ENCODE results near the gene GAL3ST2.
"Not testable (repeated sequence)": the region's sequence is repeated elsewhere in the genome, so short reads cannot be mapped to it uniquely, and the experiment has no call there.

GAL3ST2 gene

GRCh38 chr2:241748468-241749256, 28.0 kb upstream of the GAL3ST2 start:
- DNase-seq (no peak), ATAC-seq (no peak)

DNA sequence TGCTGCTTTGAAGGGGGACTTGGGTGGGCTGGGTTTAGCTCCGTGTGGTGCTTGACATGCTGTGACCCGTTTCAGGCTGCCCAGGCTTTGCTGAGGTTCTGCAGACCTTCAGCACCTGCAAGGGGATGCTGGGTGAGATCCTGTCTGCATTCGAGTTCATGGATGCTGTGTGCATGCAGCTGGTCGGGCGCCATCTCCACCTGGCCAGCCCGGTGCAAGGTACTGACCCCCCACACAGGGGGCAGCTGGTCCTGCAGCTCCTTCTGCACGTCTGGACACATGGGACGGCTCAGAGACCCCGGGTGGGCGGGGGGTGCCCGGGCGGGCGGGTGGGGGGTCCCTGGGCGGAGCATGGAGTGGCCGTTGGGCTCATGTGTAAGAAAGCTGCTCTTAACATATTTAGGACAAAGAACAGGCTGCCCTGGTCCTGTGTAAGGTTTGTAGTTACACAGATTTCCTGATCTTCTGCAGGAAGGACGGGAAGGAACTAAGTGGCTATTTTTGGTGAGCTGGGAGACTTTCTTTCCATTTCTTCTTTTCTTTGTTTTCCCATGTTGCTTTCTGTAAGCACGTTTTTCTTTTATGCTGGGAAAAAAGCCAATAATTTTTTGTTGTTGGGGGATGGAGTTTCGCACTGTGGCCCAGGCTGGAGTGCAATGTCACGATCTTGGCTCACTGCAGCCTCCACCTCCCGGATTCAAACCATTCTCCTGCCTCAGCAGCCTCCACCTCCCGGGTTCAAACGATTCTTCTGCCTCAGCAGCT, 26.4 kb upstream of the GAL3ST2 start:
- DNase-seq (no peak), ATAC-seq (no peak)

GRCh38 chr2:241751152-241751551, 25.5 kb upstream of the GAL3ST2 start:
- ATAC-seq (no peak), DNase-seq (no peak)

DNA sequence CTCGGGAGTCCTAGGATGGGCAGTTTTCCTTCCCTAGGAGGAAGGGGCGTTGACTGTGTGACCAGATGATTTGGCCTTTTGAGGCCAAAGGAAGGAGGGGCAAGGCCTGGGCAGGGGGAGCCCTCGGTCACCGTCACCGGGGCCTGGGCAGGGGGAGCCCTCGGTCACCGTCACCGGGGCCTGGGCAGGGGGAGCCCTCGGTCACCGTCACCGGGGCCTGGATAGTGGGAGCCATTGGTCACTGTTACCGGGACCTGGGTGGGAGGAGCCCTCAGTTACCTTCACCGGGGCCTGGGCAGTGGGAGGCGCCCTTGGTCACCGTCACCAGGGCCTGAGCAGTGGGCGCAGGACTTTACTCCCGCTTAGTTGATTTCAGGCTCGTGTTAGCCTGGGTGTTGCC, 24.8 kb upstream of the GAL3ST2 start:
- no peak for DNase-seq
- no peak for ATAC-seq

DNA sequence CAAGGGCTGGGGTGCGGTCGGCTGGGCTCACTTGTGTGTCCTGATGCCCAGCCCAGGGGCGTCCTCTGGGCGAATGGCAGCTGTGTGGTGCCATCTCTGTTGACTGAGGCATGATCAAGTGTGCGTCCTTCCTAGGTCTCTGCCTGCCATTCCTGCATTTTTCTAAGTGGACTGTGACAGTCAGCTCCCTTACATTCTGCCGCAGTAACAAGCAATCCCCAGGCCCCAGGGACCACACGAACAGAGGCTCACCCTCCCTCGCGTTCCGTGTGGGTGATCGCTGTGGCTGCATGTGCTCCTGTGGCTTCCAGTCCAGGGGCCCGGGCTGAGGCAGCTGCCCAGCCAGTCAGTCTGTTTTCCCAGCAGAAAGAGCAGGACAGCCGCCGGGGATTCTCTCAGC, 24.4 kb upstream of the GAL3ST2 start:
- DNase-seq: no peak
- no peak for ATAC-seq

- ATAC-seq: no peak
- DNase-seq: no peak
Observed at GRCh38 chr2:241752689-241753276, 23.8 kb upstream of the GAL3ST2 start.

DNA sequence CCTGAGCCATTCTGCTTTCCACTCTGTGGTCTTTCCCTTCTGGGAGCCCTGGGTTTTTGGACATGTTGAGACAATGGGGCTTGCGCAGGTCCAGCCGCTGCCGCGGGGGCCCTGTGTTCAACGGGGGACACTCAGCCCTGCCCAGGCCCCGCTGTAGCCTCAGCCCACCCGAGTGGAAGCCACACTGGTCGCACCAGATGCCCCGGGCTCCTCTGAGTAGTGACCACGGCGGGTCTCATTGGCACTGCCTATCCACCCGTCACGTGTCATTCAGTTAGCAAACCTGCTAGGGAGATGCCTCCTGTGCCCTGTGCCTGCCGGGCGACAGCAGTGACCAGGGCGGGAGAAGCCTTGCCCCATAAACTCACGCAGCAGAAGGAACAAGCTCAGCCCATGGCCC, 23.1 kb upstream of the GAL3ST2 start:
- ATAC-seq: no peak
- no peak for DNase-seq

- no peak for DNase-seq
- no peak for ATAC-seq
Observed at GRCh38 chr2:241754042-241754441, 22.6 kb upstream of the GAL3ST2 start.

- DNase-seq: no peak
- no peak for ATAC-seq
Observed at GRCh38 chr2:241755166-241755565, 21.5 kb upstream of the GAL3ST2 start.

DNA sequence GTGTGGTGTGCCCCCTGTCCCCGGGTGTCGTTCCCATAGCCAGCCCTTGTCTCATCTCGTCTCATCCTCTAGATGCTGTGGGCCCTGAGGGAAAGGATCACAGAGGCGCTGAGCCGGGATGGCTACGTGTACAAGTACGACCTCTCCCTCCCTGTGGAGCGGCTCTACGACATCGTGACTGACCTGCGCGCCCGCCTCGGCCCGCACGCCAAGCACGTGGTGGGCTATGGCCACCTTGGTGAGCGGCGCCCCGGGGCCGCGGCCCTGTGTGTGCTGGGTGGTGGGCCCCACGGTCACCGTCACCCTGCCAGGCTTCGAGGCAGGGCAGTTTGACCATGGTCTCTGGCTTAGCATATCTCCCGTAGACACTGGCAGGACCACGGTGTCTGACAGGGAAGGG, 20.8 kb upstream of the GAL3ST2 start:
- ATAC-seq (no peak), DNase-seq (no peak)

DNA sequence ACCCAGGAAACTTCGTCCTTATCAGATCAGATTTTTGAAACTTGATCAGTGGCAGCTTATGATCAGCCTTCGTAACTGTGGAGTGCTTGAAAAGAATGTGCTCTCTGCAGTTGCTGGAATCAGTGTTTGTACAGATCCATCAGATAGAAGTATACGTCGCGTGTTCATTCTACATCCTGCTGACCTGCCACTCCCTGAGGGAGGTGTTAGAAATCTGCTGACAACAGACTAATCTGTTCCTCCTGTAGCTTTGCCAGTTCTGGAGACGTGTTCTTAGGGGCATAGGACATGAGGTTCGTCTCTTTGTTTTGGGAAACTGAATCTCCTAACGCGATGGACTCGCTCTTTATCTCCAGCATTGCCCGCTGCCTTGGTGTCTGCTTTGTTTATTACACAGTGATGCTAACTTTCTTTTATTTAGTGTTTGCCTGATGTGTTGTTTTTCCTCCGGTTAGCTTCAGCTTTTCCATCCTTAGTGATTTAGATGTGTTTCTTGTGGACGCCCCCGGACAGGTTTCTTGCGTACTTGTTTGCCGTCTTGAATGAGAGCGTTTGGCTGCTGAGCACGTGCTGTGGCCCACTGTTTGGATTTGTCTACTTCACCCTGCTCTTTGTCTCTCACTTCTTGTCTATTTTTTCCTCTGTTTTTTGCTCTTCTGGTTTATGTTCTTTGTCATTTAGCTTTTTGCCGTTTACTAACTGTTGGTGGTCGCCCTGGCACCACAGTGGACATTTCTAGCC, 17.4 kb upstream of the GAL3ST2 start:
- DNase-seq (no peak), ATAC-seq (no peak)

DNA sequence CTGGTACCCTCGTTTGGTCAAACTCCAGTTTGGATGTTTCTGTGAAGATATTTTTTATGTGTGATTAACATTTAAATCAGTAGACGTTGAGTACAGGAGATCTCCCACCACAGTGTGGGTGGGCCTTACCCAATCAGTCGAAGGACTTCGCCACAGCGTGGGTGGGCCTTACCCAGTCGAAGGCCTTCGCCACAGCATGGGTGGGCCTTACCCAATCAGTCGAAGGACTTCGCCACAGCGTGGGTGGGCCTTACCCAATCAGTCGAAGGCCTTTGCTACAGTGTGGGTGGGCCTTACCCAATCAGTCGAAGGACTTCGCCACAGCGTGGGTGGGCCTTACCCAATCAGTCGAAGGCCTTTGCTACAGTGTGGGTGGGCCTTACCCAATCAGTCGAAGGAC, 16.7 kb upstream of the GAL3ST2 start:
- ATAC-seq, DNase-seq: not testable (repeated sequence)

GRCh38 chr2:241760301-241760771, 16.3 kb upstream of the GAL3ST2 start:
- no peak for DNase-seq
- no peak for ATAC-seq

DNA sequence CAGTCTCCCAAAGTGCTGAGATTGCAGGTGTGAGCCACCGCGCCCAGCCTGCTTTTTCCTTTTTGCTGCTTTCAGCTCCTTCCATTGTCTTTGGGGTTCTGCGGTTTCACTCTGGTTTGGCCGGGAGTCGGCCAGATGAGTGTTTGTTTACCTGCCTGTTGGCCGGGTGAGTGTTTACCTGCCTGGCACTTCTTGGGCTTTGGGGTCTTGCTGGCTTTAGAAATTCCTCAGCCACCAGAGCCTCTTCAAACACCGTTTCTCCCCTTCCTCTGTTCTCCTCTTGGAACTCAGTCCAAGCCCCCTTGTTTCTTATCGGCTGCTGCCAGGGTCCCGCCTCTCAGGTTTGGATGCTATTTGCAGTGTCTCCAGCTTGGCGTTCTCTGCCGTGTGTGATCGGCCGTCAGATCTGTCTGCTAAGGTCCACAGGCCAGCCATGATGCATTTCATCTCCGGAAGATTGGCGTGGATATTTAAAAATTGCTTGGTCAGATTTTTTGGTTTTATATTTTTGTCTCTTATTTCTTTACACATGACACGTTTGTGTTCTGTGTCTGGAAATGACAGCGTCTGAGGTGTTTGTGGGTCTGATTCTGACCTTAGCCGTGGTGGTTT, 14.2 kb upstream of the GAL3ST2 start:
- no peak for ATAC-seq

GRCh38 chr2:241762933-241763369, 13.7 kb upstream of the GAL3ST2 start:
- DNase-seq (peak; percentile 58), ATAC-seq (peak; percentile 84)

More for the DNA sequence above, 14.2 kb upstream of the GAL3ST2 start:
- no peak for DNase-seq

GRCh38 chr2:241763551-241764274, 12.9 kb upstream of the GAL3ST2 start:
- no peak for ATAC-seq
- DNase-seq: no peak

- ATAC-seq (no peak), DNase-seq (no peak)
Observed at GRCh38 chr2:241764275-241765241, 12.1 kb upstream of the GAL3ST2 start.

- ATAC-seq (no peak), DNase-seq (peak; percentile 2)
Observed at GRCh38 chr2:241767464-241768250, 9.0 kb upstream of the GAL3ST2 start.

GRCh38 chr2:241768251-241768711, 8.3 kb upstream of the GAL3ST2 start:
- ATAC-seq: no peak
- peak; percentile 2 for DNase-seq

All from stimulated activated naive CD8-positive, alpha-beta T cell treated with anti-CD3 and anti-CD28 coated beads, Interleukin-15, Interleukin-2, amounts not matched to agents 100 U/mL and 50 U/mL, for 24 hours (primary cell).